SIG-M5 treated with dmso at 0.1 percent for 504 hours (cell line): ENCODE results near the gene MAPRE2.

Experiments used
- DNase-seq: peaks from one replicate; lab custom pipeline; 2025; ENCODE audit not compliant: unreplicated experiment; lab: John Stamatoyannopoulos, UW

The MAPRE2 gene

DNA sequence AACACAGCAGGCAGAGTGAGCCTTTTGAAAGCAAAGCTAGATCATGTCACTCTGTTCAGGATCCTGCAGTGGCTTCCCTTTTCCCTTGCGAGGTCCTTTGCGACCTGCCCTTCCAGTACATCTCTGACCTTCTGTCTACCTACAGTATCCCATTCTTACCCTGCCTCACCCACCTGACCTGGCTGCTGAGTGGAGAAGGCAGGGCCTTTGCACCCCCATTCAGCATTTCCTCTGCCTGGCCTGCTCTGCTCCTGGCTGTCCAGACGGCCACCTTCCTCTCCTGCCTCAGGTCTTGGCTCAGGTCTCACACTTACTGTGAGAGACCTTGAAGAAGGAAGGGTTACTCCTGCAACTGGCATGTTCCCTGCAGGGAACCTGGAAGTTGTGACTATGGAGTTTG, 77.4 kb downstream of the MAPRE2 start:
- DNase-seq = no peak

DNA sequence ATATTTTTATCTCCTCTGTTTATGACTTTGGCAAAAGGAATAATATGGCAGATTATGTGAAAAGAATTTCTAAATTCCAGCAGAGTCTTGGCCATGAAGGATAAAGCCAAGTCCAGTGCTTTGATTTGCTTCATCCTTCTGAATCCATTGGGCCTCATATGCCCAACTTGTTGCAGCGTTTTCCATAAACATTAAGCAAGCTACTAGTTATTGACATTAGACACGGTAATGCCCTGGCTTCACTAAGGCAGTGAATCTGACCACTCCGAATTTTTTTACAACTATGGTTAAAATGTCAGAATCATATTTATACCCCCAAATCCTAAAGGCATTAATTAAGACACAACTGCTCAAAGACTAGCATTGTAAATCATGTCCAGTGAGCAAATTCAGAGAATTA, 79.8 kb downstream of the MAPRE2 start:
- DNase-seq = no peak

DNA sequence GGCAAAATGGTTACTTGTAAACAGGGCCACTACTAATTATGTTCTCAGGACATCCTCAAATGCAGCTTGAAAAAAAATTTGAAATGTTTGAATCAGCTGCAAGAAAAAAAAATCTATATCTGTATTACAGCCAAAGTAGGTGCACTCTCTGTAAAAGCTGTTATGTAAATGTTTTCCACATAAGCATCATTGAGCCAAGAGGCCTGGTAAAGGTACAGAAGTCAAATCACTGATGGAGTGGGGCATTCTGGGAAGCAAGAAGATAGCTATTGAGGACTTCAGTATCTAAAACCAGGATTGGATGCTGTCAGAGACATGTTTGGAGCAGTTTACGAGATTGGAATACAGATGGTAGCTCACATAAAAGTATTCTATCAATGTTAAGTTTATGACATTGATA, 80.3 kb downstream of the MAPRE2 start:
- DNase-seq = no peak

DNA sequence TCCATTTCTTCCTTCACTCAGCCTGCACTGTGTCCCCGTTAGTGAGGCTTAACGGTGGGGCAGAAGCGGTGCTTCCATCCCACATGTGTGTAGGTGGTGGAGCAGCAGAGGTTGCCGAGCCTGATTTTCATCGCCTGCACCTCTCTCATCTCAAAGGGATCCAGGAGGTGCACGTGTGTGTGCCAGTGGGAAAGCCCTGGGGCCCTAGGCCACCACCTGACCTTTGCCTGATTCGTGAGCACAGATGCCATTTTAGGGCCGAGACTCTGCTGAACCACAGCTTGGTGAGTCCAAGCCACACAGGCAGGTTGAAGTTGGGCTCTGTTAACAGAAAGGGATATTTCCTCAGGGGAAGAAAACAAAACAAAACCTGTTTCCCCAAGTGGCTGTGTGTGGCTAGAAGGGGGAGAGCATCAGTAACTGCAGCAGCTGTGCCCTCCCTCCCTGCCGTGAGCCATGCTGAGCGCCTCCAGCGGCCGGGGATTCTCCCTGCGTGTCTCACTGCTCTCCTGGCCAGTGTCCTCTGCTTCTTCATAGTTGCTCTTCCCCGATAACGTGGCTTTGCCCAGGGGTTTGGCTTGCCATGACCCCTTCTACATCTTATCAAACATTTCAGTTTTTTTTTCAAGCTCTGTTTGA, 81.5 kb downstream of the MAPRE2 start:
- DNase-seq = peak; percentile 6

DNA sequence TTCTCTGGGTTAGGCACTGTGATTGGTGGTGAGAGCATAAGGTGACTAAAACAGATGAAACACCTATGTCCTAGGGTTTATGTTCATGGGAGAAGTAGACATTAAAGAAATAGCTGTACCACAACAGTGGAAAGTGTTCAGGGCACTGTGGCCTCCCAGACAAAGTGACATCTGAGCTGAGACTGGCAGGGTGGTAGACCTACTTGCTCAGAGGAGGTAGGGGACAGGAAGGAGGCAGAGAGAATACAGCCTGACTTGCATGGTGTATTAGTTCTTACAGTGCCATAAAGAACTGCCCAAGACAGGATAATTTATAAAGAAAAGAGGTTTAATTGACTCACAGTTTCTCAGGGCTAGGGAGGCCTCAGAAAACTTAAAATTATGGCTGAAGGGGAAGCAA, 82.6 kb downstream of the MAPRE2 start:
- DNase-seq = no peak

DNA sequence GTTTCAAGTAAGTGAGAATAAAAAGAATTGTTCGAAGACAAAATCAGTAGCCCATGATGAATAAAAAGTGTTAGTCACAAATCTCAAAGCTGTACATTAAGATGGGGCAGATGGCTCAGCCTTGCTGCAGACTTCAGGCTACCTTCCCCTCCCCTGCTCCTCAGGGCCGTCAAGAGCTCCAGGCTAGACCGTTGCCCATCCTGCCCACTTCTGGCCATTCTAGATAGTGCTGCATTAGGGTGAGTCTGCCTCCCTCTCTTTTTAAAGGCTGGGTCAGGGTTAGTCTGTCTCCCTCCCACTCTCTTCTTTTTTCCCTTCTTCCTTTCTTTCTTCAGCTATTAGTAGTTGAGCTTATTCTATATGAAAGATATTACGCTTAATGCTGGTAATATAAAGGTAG, 86.0 kb downstream of the MAPRE2 start:
- no peak for DNase-seq

DNA sequence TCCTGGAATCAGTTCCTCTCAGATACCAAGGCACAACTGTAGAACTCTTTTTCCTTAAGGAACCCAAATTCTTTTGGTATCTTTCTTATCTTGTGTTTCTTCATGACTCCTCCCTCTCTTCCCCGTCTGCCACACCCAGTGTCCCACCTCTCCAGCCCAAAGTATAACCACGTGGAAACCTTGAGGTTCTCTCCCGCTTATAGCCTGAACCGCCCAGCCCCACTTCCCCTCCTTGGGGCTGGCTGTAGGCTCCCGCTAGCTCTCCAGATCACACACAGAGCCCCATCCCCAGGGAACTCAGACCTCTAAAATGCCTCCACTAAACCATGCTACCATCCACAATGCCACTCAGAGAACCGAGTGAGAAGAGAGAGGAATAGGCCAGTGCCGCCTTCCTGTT, 87.5 kb downstream of the MAPRE2 start:
- no peak for DNase-seq

DNA sequence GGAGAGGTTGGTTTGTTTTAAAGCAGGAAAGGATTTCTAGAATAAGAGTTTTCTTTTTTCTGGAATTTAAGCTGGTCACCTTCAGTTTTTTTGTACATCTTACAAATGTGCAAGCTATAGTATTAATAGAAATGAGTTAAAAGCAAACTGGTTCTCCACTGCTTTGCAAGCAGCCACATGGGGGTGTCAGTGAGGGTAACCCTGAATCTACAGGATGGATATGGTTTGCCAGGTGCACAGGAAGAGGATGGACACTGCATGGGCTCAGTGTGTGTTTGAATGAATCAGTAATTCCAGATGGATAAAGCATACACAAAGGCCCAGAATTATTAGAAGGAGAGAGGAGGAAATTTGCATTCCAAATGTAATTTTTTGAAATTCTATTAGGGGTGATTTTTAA, 89.0 kb downstream of the MAPRE2 start:
- no peak for DNase-seq

DNA sequence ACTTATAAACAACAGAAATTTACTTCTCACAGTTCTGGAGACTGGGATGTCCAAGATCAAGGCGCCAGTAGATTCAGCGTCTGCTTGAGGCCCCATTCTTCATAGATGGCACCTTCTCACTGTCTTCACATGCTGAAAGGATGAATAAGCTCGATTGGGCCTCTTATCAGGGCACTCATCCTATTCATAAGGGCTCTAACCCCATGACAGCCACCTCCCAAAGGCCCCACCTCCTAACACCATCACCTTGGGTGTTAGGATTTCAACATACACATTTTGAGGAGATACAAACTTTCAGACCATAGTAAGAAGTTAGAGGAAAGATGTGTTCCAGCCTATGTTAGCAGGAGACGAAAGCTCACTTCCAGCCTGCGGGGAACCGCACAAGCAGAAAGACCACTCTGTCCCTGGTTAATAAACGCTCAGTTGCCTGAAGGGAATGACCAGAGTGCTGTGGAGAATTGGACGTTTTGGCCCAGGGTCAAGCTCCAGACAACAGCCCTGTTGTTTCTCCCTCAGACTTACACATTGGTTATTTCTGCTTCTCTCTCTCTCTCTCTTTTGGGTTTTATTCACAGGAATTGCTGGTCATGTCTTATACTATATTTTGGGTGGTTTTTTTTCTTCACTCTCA, 90.3 kb downstream of the MAPRE2 start:
- DNase-seq = no peak

DNA sequence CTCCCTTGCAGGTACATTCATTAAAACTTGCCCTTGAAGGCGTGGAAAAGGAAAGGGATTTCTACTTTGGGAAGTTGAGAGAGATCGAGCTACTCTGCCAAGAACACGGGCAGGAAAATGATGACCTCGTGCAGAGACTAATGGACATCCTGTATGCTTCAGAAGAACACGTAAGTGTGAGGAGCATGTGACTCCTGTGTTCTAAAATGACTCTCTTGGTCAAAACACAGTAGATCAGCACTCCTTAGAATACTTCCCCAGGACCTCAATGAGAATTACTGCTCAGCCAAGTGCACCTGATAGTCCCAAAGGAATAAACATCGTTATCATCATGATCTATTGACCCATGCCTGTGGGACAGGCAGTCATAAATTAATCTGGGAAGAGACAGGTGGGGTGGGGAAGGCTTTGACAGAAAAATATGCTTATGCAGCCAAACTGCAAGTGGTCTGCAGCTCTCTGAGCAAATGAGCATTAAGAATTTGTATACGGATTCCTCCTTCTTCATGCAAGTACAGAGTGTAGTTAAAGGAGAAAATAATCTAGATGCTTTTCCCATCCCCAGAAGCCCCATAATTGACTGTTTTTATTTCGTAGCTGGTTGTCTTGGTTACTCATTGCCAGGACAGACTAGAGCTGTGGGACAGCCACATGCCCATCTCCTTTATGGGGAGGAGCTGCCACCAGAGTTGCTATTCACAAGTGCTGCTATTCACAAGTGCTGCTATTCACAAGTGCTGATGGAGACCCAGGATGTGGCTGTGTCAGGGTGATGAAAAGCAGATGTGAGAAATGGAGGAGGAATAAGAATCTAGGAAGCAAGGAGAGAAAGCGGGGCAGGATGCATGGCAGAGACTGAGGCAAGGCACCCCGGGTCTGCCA, 91.0 kb downstream of the MAPRE2 start:
- no peak for DNase-seq

DNA sequence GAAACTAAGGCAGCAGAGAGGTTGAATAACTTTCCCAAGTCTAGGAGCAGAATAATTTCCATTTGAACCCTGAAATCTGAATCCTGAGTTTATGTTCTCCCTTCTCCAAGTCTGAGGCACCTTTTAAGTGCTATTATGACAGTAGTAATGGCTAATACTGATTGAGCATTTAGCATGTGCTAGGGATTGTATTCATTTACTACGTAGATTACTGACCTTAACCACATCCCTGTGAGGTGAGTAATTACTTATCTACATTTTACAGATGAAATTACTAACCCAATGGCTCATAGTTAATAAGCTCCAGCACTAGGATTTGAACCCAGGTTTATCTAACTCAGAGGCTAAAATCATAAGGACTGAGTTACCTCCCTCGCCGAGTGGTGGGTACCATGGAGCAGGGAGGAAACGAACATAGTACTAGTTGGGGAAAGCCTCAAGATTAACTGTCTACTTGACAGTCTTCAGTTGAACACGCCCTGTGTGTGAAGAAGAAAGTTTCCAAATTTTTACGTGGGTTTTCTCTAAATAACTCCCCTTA, 93.0 kb downstream of the MAPRE2 start:
- DNase-seq = no peak

DNA sequence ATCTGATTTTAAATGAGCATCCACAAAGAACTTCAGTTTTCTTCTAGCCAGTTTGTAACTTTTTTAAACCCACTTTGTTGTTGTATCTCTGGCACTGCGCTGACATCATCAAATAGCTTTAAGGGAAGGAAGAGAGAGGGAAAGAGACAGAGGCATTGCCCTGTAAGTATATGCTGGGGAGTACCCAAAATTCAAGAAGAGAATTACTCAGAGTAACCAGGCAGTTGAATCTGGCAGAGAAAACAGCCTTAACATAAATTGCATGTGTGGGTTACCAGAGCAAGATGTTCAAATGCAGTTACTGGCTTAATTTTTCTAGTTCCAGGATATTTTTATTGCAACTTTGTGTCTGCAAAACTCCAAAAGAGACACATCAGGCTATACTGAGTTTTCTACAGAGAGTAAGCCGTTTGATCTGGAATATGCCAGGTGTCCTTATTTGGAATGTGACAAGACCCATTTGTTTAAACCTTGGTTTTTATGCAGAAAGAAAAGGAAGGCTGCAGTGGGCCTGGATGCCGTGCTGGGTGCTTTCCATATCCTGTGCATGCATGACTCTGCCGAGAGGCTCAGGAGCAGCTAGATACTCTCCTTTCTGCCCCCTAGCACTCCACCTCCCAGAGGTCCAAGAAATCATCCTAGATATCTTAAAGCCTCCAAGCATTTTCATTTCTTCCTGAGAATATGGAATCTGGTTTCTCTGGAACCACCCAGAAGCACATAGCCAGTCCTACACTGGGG, 93.7 kb downstream of the MAPRE2 start:
- DNase-seq = no peak

DNA sequence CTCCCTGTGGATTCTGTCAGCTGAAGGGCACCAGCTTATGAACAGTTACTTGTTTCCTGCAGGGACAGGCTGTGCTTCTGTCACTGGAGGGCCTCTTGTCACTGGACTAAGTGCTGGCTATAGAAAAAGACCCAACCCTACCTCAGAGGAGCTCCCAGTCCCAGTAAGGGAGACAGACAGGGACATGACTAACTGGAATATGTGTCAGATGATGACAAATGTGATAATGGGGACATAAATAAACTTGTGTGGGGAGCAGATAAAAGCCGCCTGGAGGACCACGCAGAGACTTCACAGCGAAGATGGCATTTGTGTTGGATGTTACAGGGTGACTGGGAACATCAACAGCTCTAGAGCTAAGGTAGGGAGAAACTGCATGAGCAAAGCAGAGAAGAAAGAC, 95.0 kb downstream of the MAPRE2 start:
- no peak for DNase-seq

DNA sequence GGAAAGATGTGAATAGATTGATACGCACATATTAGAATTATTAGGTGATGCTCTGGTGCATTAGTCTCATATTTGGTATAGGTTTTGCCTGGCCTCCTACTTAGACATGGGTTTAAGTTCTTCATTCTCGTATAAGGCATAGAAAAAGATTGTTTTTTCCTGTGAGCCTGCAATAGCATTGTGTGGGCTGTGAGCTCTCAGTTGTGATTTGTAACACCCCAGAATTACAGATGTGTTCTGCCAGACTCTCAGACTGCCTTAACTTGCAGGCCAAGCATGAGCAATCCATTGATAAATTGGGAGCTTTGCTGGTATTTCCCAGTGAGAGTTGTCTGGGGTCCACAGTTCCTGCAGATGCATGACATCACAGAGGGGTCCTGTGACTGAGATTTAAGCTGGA, 95.7 kb downstream of the MAPRE2 start:
- no peak for DNase-seq

DNA sequence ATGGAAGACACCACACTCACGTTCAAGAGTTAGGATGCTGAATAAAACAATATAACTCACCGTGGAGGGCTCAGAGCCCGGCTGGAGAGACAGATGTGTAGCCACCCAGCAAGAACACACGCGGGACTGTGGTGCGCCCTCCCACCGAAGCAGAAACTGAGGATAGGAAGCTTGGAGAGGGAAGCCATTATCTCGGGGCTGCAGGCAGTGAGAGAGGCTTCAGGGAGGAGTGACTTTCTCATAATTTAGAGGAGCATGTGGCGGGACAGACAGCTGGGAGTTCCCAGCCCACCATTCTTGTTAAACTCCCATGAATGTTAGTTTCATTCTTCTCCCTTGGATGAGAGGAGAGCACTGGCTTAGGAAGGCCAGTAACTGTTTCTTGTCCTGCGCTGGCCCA, 96.4 kb downstream of the MAPRE2 start:
- no peak for DNase-seq

DNA sequence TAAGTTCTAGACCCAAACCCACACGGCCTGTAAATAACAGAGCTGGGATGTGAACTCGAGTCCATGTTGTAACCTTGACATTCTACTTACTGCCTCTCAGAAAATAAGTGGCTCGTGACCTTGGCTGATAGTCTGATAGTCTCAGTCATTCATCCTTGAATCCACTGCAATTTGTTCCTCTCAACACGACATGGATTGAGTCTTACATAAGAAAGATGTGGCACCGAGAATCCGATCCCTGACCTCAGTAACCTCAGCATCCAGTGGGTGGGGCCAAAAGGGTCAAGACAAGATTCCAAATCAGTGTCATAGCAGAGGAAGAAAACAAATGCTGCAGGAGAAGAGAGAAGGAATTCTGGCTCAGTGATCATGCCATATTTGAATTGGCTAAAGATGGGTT, 97.6 kb downstream of the MAPRE2 start:
- no peak for DNase-seq

DNA sequence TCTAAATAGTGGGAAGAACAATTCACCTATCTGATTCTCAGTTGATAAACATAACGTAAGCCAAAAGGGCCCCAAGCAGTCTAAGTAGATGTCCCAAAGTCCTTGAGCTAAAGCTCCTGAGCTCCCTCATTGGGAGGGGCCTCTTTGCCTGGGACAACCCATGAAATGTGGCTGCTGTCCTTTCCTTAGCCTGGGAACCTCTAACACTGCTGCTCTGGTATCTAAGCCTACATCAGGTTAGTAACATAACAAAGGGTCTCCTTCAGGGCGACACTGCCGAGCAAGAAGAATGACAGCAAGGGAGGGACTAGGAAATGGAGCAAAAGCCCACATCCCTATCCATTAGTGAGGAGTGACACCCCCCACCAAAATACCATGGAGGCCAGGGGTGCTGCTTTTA, 98.3 kb downstream of the MAPRE2 start:
- no peak for DNase-seq

DNA sequence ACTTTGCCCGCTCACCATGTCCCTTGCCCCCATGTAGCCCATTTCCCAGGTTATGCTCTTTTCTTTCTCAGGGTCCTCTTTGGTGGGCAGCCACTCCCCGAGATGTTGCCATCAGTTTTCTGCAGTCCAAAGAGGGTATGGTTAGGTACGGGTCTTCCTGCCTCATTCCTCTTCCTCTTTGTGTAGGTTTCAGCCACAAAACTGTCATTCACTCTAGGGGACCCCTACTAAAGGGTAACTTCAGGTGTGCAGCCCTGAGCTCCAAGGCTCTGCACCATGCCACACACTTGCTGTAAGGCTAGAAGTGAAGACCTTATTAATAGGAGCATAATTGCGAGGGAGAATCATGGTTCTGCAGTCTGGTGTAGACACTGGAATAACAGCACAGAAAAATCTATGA, 99.9 kb downstream of the MAPRE2 start:
- no peak for DNase-seq

DNA sequence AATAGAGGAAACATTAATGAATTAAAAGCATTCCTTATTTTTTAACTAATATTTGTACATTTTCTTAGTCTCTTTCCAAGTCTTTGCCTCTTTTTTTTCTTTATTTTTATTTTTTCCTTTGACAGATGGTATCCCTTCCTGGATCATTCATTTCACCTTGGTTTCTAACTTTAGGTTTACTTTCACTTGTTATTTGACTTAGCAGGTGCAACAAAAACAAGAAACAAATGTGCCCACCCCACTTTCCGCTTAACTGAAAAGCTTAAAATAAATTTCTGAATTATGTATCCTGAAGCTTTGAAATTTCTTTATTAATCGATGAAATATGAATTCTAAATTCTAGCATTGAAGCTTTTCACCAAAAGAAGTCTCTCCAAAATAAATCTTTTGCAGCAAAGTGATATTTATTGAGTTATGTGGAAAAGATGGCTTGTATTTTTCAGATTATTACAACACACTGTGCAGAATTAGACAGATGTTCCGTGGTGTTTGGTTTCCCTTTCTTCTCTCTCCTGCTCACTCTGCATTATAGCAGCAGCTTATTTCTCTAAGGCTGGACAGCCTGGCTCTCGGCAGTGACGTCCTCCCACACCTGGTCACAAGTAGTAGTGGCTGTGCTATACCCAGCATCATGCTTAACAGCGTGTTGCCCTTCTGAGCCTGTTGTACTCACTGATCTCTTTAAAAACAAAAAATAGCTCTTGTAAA, 100.5 kb downstream of the MAPRE2 start:
- no peak for DNase-seq

DNA sequence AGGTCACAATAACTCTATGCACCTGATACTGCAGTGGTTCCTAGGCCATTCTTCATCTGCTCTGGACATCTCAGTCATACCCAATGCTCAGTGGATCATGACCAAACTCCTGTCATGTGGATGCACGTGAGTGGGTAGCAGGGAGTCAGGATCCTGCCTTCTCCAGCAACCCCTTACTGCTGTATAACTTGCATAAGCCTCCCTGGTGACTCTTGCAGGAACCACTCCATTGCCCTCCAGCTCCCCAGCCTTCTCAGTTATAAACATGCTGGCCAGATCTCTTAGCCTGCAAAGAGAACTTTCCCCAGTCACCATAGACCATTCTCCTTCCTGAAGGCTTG, 101.0 kb downstream of the MAPRE2 start:
- DNase-seq = no peak
